PC-3 (cell line): ENCODE data around the gene AWAT2. TPM values are rescaled to one million over a fixed set of nuclear protein-coding genes. Genes with fewer than 3 reads are reported as not detected.

Experiments
- ATAC-seq: fragments of 200-7000 bp; cut with Tn5 transposase; 2 replicates; pipeline ENCODE4 v1.9.1; 2020; ENCODE audit warnings: mild to moderate bottlenecking, moderate library complexity
- BruUV-seq: library from RNA; stranded (reverse); fragments of 400-500 nt; replicated peaks from 2 replicates; lab custom pipeline; 2021; lab: Mats Ljungman, UMichigan
- CTCF ChIA-PET: fragments of 300-600 bp; sonication (Branson Sonifier 250); formaldehyde crosslinking; loops from one replicate; lab custom pipeline; 2022; ENCODE audit warnings: antibody characterized with exemption; lab: Charles Lee
- POLR2A ChIA-PET: fragments of 300-600 bp; sonication (Branson Sonifier 250); formaldehyde crosslinking; loops from one replicate; lab custom pipeline; 2022; ENCODE audit warnings: antibody characterized with exemption; ENCODE audit not compliant: unreplicated experiment; lab: Charles Lee
- DNase-seq: peaks from one replicate; pipeline ENCODE4 v3.0.0-alpha.2; 2015
- H2AFZ ChIP-seq: fragments of 300-600 bp; sonication (generic); 2 replicates; pipeline ENCODE4 v1.6.0; 2016; ENCODE audit warnings: antibody characterized with exemption, low read length
- H3F3A ChIP-seq: fragments of 300-600 bp; sonication (generic); one replicate; pipeline ENCODE4 v1.6.0; 2017; ENCODE audit warnings: antibody characterized with exemption, low read length, control low read depth, mild to moderate bottlenecking; ENCODE audit not compliant: unreplicated experiment
- H3K27ac ChIP-seq: fragments of 300-600 bp; sonication (generic); 2 replicates; pipeline ENCODE4 v1.5.1; 2016; ENCODE audit warnings: mild to moderate bottlenecking, low read length
- H3K27me3 ChIP-seq: fragments of 300-600 bp; sonication (generic); 2 replicates; pipeline ENCODE4 v1.6.1; 2016; ENCODE audit warnings: low read length, mixed read lengths
- H3K36me3 ChIP-seq: fragments of 300-600 bp; sonication (generic); 2 replicates; pipeline ENCODE4 v1.6.1; 2016; ENCODE audit warnings: low read depth, mixed run types, low read length, mixed read lengths
- H3K4me1 ChIP-seq: fragments of 300-600 bp; sonication (generic); 2 replicates; pipeline ENCODE4 v1.5.1; 2016; ENCODE audit warnings: low read length; ENCODE audit not compliant: insufficient read depth
- H3K4me2 ChIP-seq: fragments of 300-600 bp; sonication (generic); 2 replicates; pipeline ENCODE4 v1.6.0; 2016; ENCODE audit warnings: low read length
- H3K4me3 ChIP-seq: fragments of 300-600 bp; sonication (generic); 2 replicates; pipeline ENCODE4 v1.5.1; 2016; ENCODE audit warnings: mild to moderate bottlenecking, low read length, mixed read lengths
- H3K79me2 ChIP-seq: fragments of 300-600 bp; sonication (generic); 2 replicates; pipeline ENCODE4 v1.6.1; 2017; ENCODE audit warnings: low read length, mixed read lengths
- H3K9ac ChIP-seq: fragments of 300-600 bp; sonication (generic); 2 replicates; pipeline ENCODE4 v1.6.0; 2016; ENCODE audit warnings: mild to moderate bottlenecking, low read length
- H3K9me2 ChIP-seq: fragments of 300-600 bp; sonication (generic); replicated peaks from 2 replicates; pipeline ENCODE4 v1.6.1; 2016; ENCODE audit warnings: mixed run types, low read length, mixed read lengths
- H3K9me3 ChIP-seq: fragments of 300-600 bp; sonication (generic); 2 replicates; pipeline ENCODE4 v1.6.1; 2016; ENCODE audit warnings: low read length, mixed read lengths
- H4K20me1 ChIP-seq: fragments of 300-600 bp; sonication (generic); 2 replicates; pipeline ENCODE4 v1.6.1; 2016; ENCODE audit warnings: low read length, mixed read lengths
- CTCF ChIP-seq: fragments of 300-600 bp; sonication (generic); conservative IDR thresholded peaks from 2 replicates; pipeline ENCODE4 v1.5.1; 2017; ENCODE audit warnings: antibody characterized with exemption, low read depth, mild to moderate bottlenecking, low read length
- EZH2 ChIP-seq: fragments of 300-600 bp; sonication (generic); IDR thresholded peaks from one replicate; pipeline ENCODE4 v1.6.1; 2017; ENCODE audit warnings: antibody characterized with exemption, mild to moderate bottlenecking, low read length; ENCODE audit not compliant: unreplicated experiment
- EZH2phosphoT487 ChIP-seq: fragments of 300-600 bp; sonication (generic); IDR thresholded peaks from 2 replicates; pipeline ENCODE4 v1.6.1; 2018; ENCODE audit warnings: mild to moderate bottlenecking, antibody characterized with exemption, low read length, borderline replicate concordance
- intact Hi-C: fragments of 100-400 bp; cut with micrococcal nuclease; formaldehyde crosslinking; loops from 2 replicates; pipeline ENCODE4 v1.9.0; 2023
- total RNA-seq: library from RNA; depleted of rRNA; stranded (reverse); fragments of >200 nt; gene quantifications from 2 replicates; pipeline ENCODE4 v1.2.3, GENCODE V29; 2014

Gene AWAT2
- total RNA-seq, 1 experiment from 2014 or later = not detected

GRCh38 chrX:70030301-70030767 is 19.4 kb downstream of the AWAT2 start:
- H3K79me2 ChIP-seq = no peaks in the 10 kb centered on the region
- no peaks in the 10 kb centered on the region for H4K20me1 ChIP-seq
- no peak overlapping the region for H3K9ac ChIP-seq
- ChIA-PET POLR2A (no interaction called here), CTCF (interaction anchor here (0.5 to 1.1 kb wide), 4 partner anchors 65 to 137 kb away, joined by 3 to 5 read pairs (median 4); no protein-coding TSS in a partner anchor)
- H2AFZ ChIP-seq = no peak overlapping the region
- H3K27me3 ChIP-seq = no peaks in the 10 kb centered on the region
- H3K27ac ChIP-seq = no peak overlapping the region
- H3K4me1 ChIP-seq = no peaks in the 10 kb centered on the region
- H3K9me2 ChIP-seq = no peaks in the 10 kb centered on the region
- H3K9me3 ChIP-seq = no peaks in the 10 kb centered on the region
- no peak overlapping the region for H3K4me3 ChIP-seq
- no peaks in the 10 kb centered on the region for H3F3A ChIP-seq
- no TSS peak for BruUV-seq
- no peak overlapping the region for H3K4me2 ChIP-seq
- intact Hi-C loops = loop anchor here (1.0 to 5.0 kb wide), 2 partner anchors 413 to 537 kb away; partner anchors contain the start of gene EDA
- ATAC-seq (peak; percentile 50), DNase-seq (peak; percentile 69)
- no peaks in the 10 kb centered on the region for H3K36me3 ChIP-seq
- TF ChIP-seq CTCF = peak; percentile 82
- no peak for TF ChIP-seq EZH2

- intact Hi-C loops = loop anchor here (1.0 to 5.0 kb wide), 2 partner anchors 413 to 537 kb away; partner anchors contain the start of gene EDA
- Histone ChIP-seq H3K27ac (no peak overlapping the region), H2AFZ (no peak overlapping the region), H3K79me2 (no peaks in the 10 kb centered on the region), H3K27me3 (no peaks in the 10 kb centered on the region), H3K9me2 (no peaks in the 10 kb centered on the region), H3K4me1 (no peaks in the 10 kb centered on the region), H3K36me3 (no peaks in the 10 kb centered on the region), H3K9me3 (no peaks in the 10 kb centered on the region), H3K4me3 (no peak overlapping the region), H3F3A (no peaks in the 10 kb centered on the region), H3K9ac (no peak overlapping the region), H4K20me1 (no peaks in the 10 kb centered on the region), H3K4me2 (no peak overlapping the region)
- ChIA-PET CTCF (interaction anchor here (1.0 to 1.1 kb wide), 2 partner anchors 66 to 68 kb away, joined by 3 to 5 read pairs; no protein-coding TSS in a partner anchor), POLR2A (no interaction called here)
- ATAC-seq (no peak), DNase-seq (no peak)
- BruUV-seq = no TSS peak
- no peak for TF ChIP-seq EZH2
- TF ChIP-seq EZH2phosphoT487 = no peak
- no peak for TF ChIP-seq CTCF
These were observed 19.9 kb downstream of the AWAT2 start for GRCh38 chrX:70029863-70030262.

GRCh38 chrX:70026851-70027200 is 22.9 kb downstream of the AWAT2 start:
- BruUV-seq = no TSS peak
- H3K79me2 ChIP-seq = no peaks in the 10 kb centered on the region
- H3K9ac ChIP-seq = no peak overlapping the region
- H3K4me2 ChIP-seq = no peak overlapping the region
- no peak for ATAC-seq
- CTCF ChIA-PET = no interaction called here
- H3K4me3 ChIP-seq = no peak overlapping the region
- DNase-seq = no peak
- no peaks in the 10 kb centered on the region for H3K9me2 ChIP-seq
- no peak for TF ChIP-seq EZH2phosphoT487
- no peak overlapping the region for H2AFZ ChIP-seq
- H3K36me3 ChIP-seq = no peaks in the 10 kb centered on the region
- H4K20me1 ChIP-seq = no peaks in the 10 kb centered on the region
- POLR2A ChIA-PET = no interaction called here
- no peaks in the 10 kb centered on the region for H3K27me3 ChIP-seq
- H3F3A ChIP-seq = no peaks in the 10 kb centered on the region
- intact Hi-C loops = no loop called here
- no peaks in the 10 kb centered on the region for H3K4me1 ChIP-seq
- no peak overlapping the region for H3K27ac ChIP-seq
- H3K9me3 ChIP-seq = no peaks in the 10 kb centered on the region
